SU-DHL-6 (cell line): Measurements from ENCODE around the gene TANC1.

Source experiments
- EZH2phosphoT487 ChIP-seq: fragments of 200-600 bp; sonication (generic), shearing (Covaris generic); conservative IDR thresholded peaks from 2 replicates; pipeline ENCODE4 v1.6.1; 2018; ENCODE audit warnings: mild to moderate bottlenecking, antibody characterized with exemption, low read length, moderate library complexity, mixed read lengths
- TF ChIP-seq, protein P1 (sequence below): fragments of 200-600 bp; sonication (generic); IDR thresholded peaks from one replicate; pipeline ENCODE4 v1.5.1; 2017; ENCODE audit warnings: antibody characterized with exemption, mild to moderate bottlenecking, low read length, moderate library complexity; ENCODE audit not compliant: insufficient read depth, poor library complexity, severe bottlenecking

DNA sequence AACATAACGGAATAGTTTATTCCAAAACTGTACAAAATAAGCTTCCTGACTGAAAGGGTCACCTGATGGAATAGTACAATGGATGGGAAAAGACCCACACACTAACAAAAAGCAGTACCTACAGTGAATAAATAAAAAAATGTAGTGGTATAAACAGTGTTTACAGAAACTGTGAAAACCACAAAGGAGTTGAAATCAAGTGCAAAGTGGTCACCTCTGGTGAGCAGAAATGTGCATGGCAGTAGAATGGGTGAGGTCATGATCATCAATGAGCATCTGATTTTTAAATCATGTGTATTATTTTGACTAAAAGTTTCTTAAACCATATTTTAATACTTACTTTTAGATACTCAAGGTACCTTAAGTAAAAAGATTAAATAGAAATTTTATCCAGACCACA is 306.7 kb downstream of the TANC1 start:
- TF ChIP-seq, protein P1, sequence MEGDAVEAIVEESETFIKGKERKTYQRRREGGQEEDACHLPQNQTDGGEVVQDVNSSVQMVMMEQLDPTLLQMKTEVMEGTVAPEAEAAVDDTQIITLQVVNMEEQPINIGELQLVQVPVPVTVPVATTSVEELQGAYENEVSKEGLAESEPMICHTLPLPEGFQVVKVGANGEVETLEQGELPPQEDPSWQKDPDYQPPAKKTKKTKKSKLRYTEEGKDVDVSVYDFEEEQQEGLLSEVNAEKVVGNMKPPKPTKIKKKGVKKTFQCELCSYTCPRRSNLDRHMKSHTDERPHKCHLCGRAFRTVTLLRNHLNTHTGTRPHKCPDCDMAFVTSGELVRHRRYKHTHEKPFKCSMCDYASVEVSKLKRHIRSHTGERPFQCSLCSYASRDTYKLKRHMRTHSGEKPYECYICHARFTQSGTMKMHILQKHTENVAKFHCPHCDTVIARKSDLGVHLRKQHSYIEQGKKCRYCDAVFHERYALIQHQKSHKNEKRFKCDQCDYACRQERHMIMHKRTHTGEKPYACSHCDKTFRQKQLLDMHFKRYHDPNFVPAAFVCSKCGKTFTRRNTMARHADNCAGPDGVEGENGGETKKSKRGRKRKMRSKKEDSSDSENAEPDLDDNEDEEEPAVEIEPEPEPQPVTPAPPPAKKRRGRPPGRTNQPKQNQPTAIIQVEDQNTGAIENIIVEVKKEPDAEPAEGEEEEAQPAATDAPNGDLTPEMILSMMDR = no peak
- no peak for TF ChIP-seq EZH2phosphoT487
